Neural progenitor cell (in vitro differentiated cells): ENCODE measurements around the gene PBX1. TPM values are rescaled to one million over a fixed set of nuclear protein-coding genes. Genes with fewer than 3 reads are reported as not detected.
A peak's percentile ranks its signal among the peaks of the same experiment; 100 is the strongest.

Source experiments
- DNase-seq: peaks from one replicate; pipeline ENCODE4 v3.0.0-alpha.2; 2016; ENCODE audit warnings: low spot score
- H2AFZ ChIP-seq: fragments of 200-600 bp; sonication (generic); replicated peaks from 2 replicates; pipeline ENCODE4 v1.6.1; 2016; ENCODE audit warnings: antibody characterized with exemption
- H3F3A ChIP-seq: fragments of 200-600 bp; sonication (generic); 2 replicates; pipeline ENCODE4 v1.6.1; 2016; ENCODE audit warnings: antibody characterized with exemption, low read depth
- H3K27ac ChIP-seq: fragments of 200-600 bp; sonication (generic); 2 replicates; pipeline ENCODE4 v1.5.1; 2016; ENCODE audit warnings: mild to moderate bottlenecking
- H3K27me3 ChIP-seq: fragments of 200-600 bp; sonication (generic); 2 replicates; pipeline ENCODE4 v1.6.1; 2016; ENCODE audit warnings: mild to moderate bottlenecking, moderate library complexity
- H3K36me3 ChIP-seq: fragments of 200-600 bp; sonication (generic); 2 replicates; pipeline ENCODE4 v1.5.1; 2016
- H3K4me1 ChIP-seq: fragments of 200-600 bp; sonication (generic); 2 replicates; pipeline ENCODE4 v1.6.1; 2016; ENCODE audit warnings: mixed run types
- H3K4me2 ChIP-seq: fragments of 200-600 bp; sonication (generic); 2 replicates; pipeline ENCODE4 v1.6.1; 2016
- H3K4me3 ChIP-seq: fragments of 200-600 bp; sonication (generic); 2 replicates; pipeline ENCODE4 v1.5.1; 2016
- H3K79me2 ChIP-seq: fragments of 200-600 bp; sonication (generic); 2 replicates; pipeline ENCODE4 v1.6.1; 2016; ENCODE audit warnings: low read depth
- H3K9ac ChIP-seq: fragments of 200-600 bp; sonication (generic); 2 replicates; pipeline ENCODE4 v1.6.1; 2016
- H3K9me3 ChIP-seq: fragments of 200-600 bp; sonication (generic); 2 replicates; pipeline ENCODE4 v1.5.1; 2016; ENCODE audit warnings: low read depth
- H4K20me1 ChIP-seq: fragments of 200-600 bp; sonication (generic); 2 replicates; pipeline ENCODE4 v1.6.1; 2016; ENCODE audit warnings: low read depth
- H3K27ac Mint-ChIP-seq: 3 replicates; pipeline ENCODE4 v1.8.0; 2021; ENCODE audit warnings: mixed read lengths
- H3K27me3 Mint-ChIP-seq: 2 replicates; pipeline ENCODE4 v1.8.0; 2022; ENCODE audit warnings: low read depth, mild to moderate bottlenecking, inconsistent platforms, moderate library complexity, mixed read lengths; ENCODE audit not compliant: insufficient read depth
- H3K36me3 Mint-ChIP-seq: 3 replicates; pipeline ENCODE4 v1.8.0; 2021; ENCODE audit warnings: mixed read lengths
- H3K4me1 Mint-ChIP-seq: 3 replicates; pipeline ENCODE4 v1.8.0; 2021; ENCODE audit warnings: mixed read lengths
- H3K4me3 Mint-ChIP-seq: 3 replicates; pipeline ENCODE4 v1.8.0; 2021; ENCODE audit warnings: mild to moderate bottlenecking, moderate library complexity, mixed read lengths
- H3K9me3 Mint-ChIP-seq: 3 replicates; pipeline ENCODE4 v1.8.0; 2020; ENCODE audit warnings: mixed read lengths
- CTCF ChIP-seq: fragments of 200-600 bp; sonication (generic); IDR thresholded peaks from 2 replicates; pipeline ENCODE4 v1.5.1; 2017; ENCODE audit warnings: antibody characterized with exemption, mild to moderate bottlenecking
- EZH2 ChIP-seq: fragments of 200-600 bp; sonication (generic); IDR thresholded peaks from 2 replicates; pipeline ENCODE4 v1.6.1; 2017; ENCODE audit warnings: antibody characterized with exemption, mild to moderate bottlenecking, moderate library complexity
- EZH2phosphoT487 ChIP-seq: fragments of 200-600 bp; sonication (generic); IDR thresholded peaks from 2 replicates; pipeline ENCODE4 v1.6.1; 2017; ENCODE audit warnings: antibody characterized with exemption
- total RNA-seq: library from RNA; depleted of rRNA; stranded (reverse); fragments of >200 nt; gene quantifications from 2 replicates; pipeline ENCODE4 v1.2.3, GENCODE V29; 2015; ENCODE audit warnings: low replicate concordance

Gene PBX1
- total RNA-seq, 1 donor from 2014 or later: 91.1 TPM

GRCh38 chr1:164671966-164672571 is 113.1 kb downstream of the PBX1 start:
- peaks cover 14% of the 10 kb centered on the region for H3F3A ChIP-seq

GRCh38 chr1:164672588-164672987 is 113.6 kb downstream of the PBX1 start:
- Histone ChIP-seq H3F3A (peaks cover 14% of the 10 kb centered on the region), H4K20me1 (peaks cover 36% of the 10 kb centered on the region), H3K27ac (no peak overlapping the region), H3K36me3 (no peaks in the 10 kb centered on the region), H3K79me2 (peaks cover 96% of the 10 kb centered on the region), H3K27me3 (no peaks in the 10 kb centered on the region), H3K4me1 (peaks cover 28% of the 10 kb centered on the region), H3K4me3 (no peak overlapping the region), H3K4me2 (no peak overlapping the region), H2AFZ (no peak overlapping the region), H3K9me3 (no peaks in the 10 kb centered on the region), H3K9ac (no peak overlapping the region)
- H3K9me3 Mint-ChIP-seq: peaks cover 6% of the 10 kb centered on the region
- TF ChIP-seq EZH2phosphoT487 (no peak), EZH2 (no peak), CTCF (no peak)
- DNase-seq: no peak
- peaks cover 36% of the 10 kb centered on the region for H3K4me1 Mint-ChIP-seq
- no peak overlapping the region for H3K27ac Mint-ChIP-seq
- no peak overlapping the region for H3K4me3 Mint-ChIP-seq
- peaks cover 13% of the 10 kb centered on the region for H3K36me3 Mint-ChIP-seq
- H3K27me3 Mint-ChIP-seq: peaks cover 3% of the 10 kb centered on the region

More at GRCh38 chr1:164671966-164672571, 113.1 kb downstream of the PBX1 start:
- no peak overlapping the region for H3K4me3 ChIP-seq
- Mint-ChIP-seq H3K36me3 (peaks cover 10% of the 10 kb centered on the region), H3K4me1 (peaks cover 36% of the 10 kb centered on the region), H3K4me3 (no peak overlapping the region), H3K27ac (peak overlapping the region; percentile 68), H3K9me3 (peaks cover 6% of the 10 kb centered on the region), H3K27me3 (peaks cover 3% of the 10 kb centered on the region)
- H3K36me3 ChIP-seq: no peaks in the 10 kb centered on the region
- H3K27ac ChIP-seq: no peak overlapping the region
- no peak for DNase-seq
- H4K20me1 ChIP-seq: peaks cover 36% of the 10 kb centered on the region
- no peak overlapping the region for H2AFZ ChIP-seq
- H3K27me3 ChIP-seq: no peaks in the 10 kb centered on the region
- TF ChIP-seq CTCF: no peak
- no peak for TF ChIP-seq EZH2
- TF ChIP-seq EZH2phosphoT487: no peak
- peaks cover 98% of the 10 kb centered on the region for H3K79me2 ChIP-seq
- no peaks in the 10 kb centered on the region for H3K9me3 ChIP-seq
- H3K4me1 ChIP-seq: peaks cover 28% of the 10 kb centered on the region
- H3K4me2 ChIP-seq: peak overlapping the region; percentile 6
- H3K9ac ChIP-seq: no peak overlapping the region

- TF ChIP-seq EZH2phosphoT487: no peak
- TF ChIP-seq CTCF: peak; percentile 71
Measured at GRCh38 chr1:164673584-164674214, 114.7 kb downstream of the PBX1 start.

More at GRCh38 chr1:164673584-164674214, 114.7 kb downstream of the PBX1 start:
- Histone ChIP-seq H3K9ac (no peak overlapping the region), H3K4me2 (no peak overlapping the region), H2AFZ (no peak overlapping the region), H3K36me3 (no peaks in the 10 kb centered on the region), H3K9me3 (no peaks in the 10 kb centered on the region), H3K4me3 (no peak overlapping the region), H3F3A (peaks cover 14% of the 10 kb centered on the region), H3K4me1 (peaks cover 28% of the 10 kb centered on the region), H3K27ac (no peak overlapping the region), H3K27me3 (no peaks in the 10 kb centered on the region), H3K79me2 (peaks cover 96% of the 10 kb centered on the region), H4K20me1 (peaks cover 36% of the 10 kb centered on the region)
- Mint-ChIP-seq H3K9me3 (peaks cover 5% of the 10 kb centered on the region), H3K36me3 (peaks cover 15% of the 10 kb centered on the region), H3K4me3 (no peak overlapping the region), H3K4me1 (peaks cover 36% of the 10 kb centered on the region), H3K27me3 (peaks cover 3% of the 10 kb centered on the region), H3K27ac (no peak overlapping the region)
- DNase-seq: peak; percentile 50
